Measurements from ENCODE around the gene SHISA8.
"Not testable (repeated sequence)": the region's sequence is repeated elsewhere in the genome, so short reads cannot be mapped to it uniquely, and the experiment has no call there.

SHISA8 gene

GRCh38 chr22:41898645-41899044 lies 16.2 kb downstream of the SHISA8 start:
- DNase-seq = no peak

GRCh38 chr22:41893591-41894375 lies 21.1 kb downstream of the SHISA8 start:
- DNase-seq = no peak

- no peak for DNase-seq
These were observed 22.2 kb downstream of the SHISA8 start for GRCh38 chr22:41892721-41893120.

GRCh38 chr22:41891407-41891806 lies 23.5 kb downstream of the SHISA8 start:
- DNase-seq = no peak

GRCh38 chr22:41888627-41889200 lies 26.2 kb downstream of the SHISA8 start:
- DNase-seq = no peak

GRCh38 chr22:41885516-41885915 lies 29.4 kb downstream of the SHISA8 start:
- no peak for DNase-seq

GRCh38 chr22:41885116-41885515 lies 29.8 kb downstream of the SHISA8 start:
- no peak for DNase-seq

GRCh38 chr22:41883400-41883799 lies 31.5 kb downstream of the SHISA8 start:
- DNase-seq = no peak

- no peak for DNase-seq
These were observed 34.2 kb downstream of the SHISA8 start for GRCh38 chr22:41880653-41881052.

- no peak for DNase-seq
These were observed 38.2 kb downstream of the SHISA8 start for GRCh38 chr22:41876675-41877074.

- no peak for DNase-seq
These were observed 38.6 kb downstream of the SHISA8 start for GRCh38 chr22:41876275-41876674.

GRCh38 chr22:41875531-41876270 lies 39.2 kb downstream of the SHISA8 start:
- DNase-seq = no peak

- no peak for DNase-seq
These were observed 40.8 kb downstream of the SHISA8 start for GRCh38 chr22:41874090-41874489.

- no peak for DNase-seq
These were observed 41.5 kb downstream of the SHISA8 start for GRCh38 chr22:41873391-41873790.

- no peak for DNase-seq
These were observed 44.1 kb downstream of the SHISA8 start for GRCh38 chr22:41870786-41871185.

GRCh38 chr22:41870081-41870480 lies 44.8 kb downstream of the SHISA8 start:
- not testable (repeated sequence) for DNase-seq

- DNase-seq = no peak
These were observed 46.3 kb downstream of the SHISA8 start for GRCh38 chr22:41868556-41868955.

GRCh38 chr22:41863472-41863871 lies 51.4 kb downstream of the SHISA8 start:
- no peak for DNase-seq

- no peak for DNase-seq
These were observed 52.2 kb downstream of the SHISA8 start for GRCh38 chr22:41862530-41863266.

- no peak for DNase-seq
These were observed 52.7 kb downstream of the SHISA8 start for GRCh38 chr22:41862160-41862529.
